HG02884 (cell line): ENCODE data around the gene TPCN2.

Source experiments
- ATAC-seq: cut with Tn5 transposase; IDR thresholded peaks from one replicate; pipeline ENCODE4 v1.9.1; 2021; ENCODE audit warnings: mild to moderate bottlenecking, moderate library complexity; ENCODE audit not compliant: unreplicated experiment

Gene TPCN2

DNA sequence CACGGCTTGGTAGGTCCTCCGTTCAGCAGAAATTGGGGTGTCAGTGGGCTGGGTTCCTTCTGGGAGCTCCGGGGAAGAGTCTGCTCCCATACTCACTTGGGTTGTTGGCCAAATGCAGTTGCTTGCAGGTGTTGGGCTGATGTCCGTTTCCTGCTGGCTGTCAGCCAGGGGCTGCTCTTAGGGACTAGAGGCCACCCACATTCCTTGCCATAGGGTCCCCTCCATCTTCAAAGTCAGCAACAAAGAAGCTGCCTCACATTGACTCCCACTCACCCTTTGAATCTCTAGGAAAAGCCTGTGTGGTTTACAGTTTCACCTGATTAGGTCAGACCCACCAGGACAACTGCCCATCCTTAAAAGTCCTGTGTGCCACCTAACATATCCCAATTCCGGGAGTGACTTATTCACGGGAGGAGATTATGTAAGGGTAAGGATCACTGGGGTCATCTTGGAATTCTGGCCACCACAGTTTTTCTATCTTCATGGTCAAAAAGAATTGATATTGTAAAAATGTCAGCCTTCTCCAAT is 43.0 kb downstream of the TPCN2 start:
- ATAC-seq: no peak

DNA sequence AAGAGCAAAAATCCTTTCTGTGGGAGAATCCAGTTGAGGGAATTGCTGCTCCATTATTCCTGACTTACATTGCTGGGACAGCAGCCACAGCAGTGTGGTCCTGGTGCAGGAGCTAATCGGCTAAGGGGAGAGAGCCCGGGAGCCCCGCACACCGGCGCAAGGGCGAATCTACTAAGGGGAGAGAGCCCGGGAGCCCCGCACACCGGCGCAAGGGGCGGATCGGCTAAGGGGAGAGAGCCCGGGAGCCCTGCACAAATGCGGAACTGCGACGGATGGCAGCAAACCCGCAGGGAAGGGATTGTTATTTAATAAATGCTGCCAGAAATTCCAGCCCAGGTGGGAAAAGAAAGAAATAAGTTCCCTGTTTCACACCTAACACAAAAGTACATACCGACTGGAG is 43.5 kb downstream of the TPCN2 start:
- ATAC-seq: no peak

DNA sequence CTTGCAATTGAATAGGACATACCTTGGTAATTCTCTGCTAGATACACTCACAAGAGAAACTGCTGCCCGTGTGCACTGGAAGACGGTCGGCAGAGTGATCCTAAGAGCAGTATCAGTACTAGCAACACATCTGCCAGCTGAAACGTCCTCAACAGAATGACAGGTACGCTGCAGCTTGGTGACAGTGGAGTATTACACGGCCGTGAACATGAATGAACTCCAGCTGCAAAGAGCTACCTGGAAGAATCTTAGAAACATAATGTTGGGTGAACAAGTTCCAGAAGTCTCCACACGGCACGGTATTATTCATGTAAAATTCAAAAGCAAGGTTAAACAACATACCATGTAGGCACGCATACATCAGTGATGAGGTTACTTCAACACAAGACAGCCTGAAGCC is 44.4 kb downstream of the TPCN2 start:
- ATAC-seq: no peak

DNA sequence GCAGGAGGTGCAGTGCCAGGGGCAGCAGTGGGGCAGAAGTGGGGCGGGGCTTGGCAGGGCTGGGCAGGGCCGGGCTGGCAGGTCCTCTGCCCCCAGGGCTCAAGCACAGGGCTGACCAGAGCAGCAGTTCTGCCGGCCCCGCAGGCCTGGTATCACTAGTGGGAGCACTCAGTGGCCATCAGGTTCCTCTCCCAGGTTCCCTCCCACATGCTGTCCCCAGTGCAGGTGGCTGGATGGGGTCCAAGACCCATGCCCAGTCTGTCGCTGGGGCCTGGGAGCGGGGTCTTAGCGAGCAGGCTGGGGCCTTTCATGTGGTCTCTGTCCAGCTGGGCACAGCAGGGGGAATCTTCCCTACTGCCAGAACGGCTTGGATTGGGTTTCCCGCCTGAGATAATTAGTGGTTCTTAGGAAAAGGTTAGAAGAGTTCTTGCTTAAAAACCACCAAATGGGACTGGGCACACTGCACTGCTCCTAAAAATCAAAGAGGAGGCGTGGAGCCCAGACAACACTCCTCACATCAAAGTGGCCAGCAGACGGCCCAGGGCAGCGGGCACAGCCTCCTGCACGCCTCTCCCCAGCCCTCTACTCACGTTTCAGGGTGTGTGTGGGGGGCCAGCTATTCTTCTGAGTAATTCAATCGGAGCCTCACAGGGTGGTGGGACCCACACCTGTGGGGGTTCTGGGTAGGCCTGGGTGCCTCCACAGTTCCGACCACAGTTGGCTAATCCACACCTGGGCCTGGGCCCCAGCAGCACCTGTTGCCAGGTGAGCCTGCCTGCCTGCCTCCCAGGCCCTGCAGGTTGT is 45.6 kb downstream of the TPCN2 start:
- no peak for ATAC-seq

DNA sequence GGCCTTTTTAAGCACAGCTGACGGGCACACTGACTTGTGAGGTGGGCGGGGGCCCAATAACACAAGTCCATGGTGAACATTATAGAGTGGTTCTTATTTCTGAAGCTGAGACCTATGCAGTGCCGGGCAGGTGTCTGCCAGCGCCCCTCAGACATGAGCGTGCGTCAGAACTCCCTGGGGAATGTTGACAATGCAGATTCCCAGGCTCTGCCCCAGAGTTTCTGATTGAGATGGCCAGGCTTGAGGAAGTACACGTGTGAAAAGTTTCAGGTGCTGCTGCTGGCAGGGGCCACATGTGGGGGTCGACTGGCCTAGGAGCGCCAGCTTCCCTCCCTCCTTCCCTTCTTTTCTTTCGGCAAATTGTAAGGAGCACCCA is 46.2 kb downstream of the TPCN2 start:
- no peak for ATAC-seq

DNA sequence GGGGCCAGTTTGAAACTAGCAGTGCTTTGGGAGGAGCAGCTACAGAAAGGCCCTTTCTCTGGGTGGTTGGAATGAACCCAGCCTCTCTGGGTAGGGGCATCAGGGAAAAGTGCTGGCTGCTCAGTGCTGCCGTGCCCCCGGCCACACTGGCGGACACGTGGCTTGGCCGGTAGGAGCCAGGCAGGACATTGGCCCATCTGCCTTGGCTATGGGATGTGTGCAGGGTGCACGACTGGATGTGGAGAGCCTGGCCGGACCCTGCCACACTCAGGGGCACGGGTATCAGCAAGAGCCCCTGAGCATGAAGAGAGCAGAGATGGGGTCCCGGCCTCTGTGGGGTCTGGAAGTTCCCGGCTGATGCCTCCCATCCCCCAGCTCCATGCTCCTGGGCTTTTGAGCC is 46.6 kb downstream of the TPCN2 start:
- ATAC-seq: no peak

DNA sequence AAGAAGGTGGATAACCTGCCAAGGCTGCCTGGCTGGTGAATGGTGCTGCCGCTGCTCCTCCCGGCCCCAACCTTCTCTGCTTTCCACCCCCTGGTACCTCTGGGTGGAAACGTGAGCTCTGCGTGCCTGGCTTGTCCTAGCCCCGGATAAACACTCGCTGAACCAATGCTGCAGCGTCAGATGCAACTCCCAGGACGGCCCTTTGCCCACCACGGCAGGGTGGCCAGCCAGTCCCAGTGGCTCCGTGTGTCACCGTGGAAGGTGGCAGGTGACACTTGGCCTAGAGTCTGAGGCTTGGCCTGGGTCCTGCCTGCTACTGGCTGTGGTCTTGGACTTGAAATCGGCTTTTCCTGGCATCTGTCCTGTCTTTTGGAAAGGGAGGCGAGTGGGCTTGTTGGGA is 47.7 kb downstream of the TPCN2 start:
- ATAC-seq: no peak

DNA sequence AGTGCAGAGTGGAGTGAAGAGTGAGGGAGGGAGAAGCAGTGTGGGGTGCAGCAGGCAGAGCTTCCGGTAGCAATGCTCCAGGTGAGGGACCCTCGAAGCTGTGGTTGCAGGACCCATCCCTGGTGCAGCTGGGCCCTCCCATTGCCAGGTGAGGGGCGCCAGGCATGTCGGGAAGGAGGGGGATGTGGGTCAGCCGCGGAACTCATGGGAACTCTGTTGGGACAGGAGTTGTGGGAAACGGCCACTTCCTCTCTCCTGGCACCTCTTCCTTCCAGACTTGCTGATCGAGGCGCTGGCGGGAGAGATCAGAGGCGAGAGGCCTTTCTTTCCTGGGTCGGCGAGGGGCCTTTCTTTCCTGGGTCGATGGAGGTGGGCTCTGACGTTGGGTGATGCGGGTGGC is 48.5 kb downstream of the TPCN2 start:
- no peak for ATAC-seq

DNA sequence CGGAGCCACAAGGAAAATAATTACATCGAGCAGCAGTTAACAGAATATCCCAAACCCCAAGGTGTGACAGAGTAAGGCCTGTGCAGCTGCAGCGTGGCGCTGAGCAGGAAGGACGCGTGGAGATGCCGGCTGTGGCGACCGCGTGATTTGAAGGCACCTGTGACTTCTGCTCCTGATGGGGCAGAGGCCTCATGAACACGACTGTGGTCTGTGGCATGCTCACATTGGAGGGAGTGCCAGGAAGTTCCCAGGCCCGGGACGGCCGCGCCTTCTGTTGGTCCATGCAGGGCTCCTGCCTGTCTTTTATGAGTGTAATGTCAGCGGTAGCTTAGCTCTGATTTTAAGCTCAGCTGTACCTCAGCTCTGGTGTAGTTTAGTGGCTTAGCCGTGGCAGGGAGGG is 50.4 kb downstream of the TPCN2 start:
- ATAC-seq: no peak

DNA sequence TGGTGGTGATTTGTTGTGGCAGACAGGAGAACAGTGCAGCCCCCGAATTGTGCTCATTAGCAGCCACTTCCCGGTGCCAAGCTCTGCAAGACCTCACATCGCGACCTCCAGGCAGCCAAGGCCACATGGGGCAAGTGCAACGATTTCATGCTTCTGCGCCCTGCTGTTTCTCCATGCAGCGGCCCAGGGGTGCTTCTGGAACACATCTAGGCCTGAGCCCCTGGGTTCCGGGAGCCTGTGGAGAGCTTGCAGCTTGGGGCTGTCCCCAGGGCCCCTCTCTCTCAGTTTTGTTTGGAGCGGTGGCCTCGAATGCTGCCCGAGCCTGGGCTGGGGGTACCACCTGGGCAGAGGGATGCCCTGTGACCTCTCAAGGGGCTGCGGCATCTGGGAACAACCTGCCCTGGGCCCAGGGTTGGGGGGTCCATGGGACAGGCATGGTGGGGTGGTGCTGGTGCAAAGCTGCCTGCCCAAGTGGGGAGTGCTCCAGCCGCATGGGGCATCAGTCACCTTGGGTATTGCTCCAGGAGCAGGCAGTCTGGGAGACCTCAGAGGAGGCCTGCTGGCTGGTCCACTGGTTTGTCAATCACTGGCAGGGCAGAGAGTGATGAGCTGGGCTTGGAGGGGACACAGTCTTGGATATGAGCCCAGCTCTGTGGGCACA is 51.9 kb downstream of the TPCN2 start:
- no peak for ATAC-seq

DNA sequence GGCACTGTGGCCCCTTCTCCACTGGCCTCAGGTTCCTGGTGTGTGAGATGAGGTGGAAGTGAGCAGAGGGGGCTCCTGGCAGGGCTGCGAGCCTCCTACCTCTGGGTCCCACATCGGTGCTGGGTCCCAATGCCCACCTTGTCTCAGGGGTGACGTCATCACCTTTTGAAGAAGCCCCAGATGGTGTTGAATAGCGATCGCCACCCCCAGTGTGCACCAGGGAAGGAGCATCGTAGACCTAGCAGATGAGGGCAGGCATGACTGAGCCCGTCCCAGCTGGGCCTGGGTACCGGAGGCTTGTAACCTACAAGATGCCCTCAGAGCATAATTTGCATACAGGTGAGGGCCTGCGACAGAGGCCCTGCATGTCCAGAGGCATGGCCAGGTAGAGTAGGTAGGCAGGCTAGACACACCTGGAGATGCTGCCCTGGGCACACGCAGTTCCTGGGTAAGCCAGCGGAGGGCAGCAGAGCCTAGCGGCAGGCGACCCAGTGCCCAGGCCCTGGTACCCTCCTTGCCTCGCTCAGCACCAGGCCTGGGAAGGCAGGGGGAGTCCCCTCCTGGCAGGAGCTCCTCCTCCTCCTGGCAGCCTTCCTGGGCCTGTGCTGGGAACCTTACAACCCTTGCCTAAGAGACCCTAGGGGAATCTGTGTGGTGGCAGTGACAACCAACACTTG is 52.5 kb downstream of the TPCN2 start:
- no peak for ATAC-seq

DNA sequence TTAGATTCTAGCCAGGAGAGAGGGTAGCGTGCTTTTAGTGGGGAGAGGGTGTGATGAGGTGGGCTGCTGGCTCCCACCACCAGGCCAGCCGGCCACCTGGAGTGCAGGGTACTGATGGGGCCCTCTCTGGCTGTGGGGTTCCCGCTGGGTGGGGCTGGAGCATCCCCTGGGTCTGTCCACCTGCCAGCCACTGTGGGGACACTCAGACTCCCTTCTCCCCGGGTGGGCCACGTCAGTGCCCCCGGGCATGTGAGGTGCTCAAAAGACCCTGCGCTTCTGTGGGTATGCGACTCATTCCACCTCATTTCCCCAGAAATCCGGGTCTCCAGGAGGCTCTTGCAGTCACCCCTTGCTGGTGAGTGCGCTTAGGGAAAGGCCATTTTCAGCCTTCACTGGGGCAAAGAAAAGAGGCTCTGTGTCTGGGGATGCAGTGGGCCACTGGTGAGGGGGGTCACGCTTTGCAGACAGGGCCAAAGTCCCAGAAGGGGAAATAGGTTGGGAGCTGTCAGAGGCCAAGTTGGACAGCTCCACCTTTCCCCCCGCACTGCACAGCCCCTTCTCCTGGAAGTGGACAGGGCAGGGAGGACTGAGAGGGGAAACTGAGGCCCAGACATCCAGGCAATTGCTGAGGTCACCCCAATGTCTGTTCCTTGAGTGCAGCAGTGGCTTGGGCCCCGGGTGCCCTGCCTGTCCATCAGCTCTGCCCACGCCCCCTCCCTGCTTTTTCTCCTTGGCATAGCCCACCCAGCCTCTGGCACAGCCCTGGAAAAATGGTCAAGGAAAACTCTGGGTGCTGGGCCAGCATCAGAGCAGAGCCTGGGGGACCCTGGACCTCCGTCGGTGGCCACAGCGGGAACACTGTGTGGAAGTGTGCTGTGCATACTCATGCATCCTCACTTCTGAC is 53.3 kb downstream of the TPCN2 start:
- ATAC-seq: no peak

DNA sequence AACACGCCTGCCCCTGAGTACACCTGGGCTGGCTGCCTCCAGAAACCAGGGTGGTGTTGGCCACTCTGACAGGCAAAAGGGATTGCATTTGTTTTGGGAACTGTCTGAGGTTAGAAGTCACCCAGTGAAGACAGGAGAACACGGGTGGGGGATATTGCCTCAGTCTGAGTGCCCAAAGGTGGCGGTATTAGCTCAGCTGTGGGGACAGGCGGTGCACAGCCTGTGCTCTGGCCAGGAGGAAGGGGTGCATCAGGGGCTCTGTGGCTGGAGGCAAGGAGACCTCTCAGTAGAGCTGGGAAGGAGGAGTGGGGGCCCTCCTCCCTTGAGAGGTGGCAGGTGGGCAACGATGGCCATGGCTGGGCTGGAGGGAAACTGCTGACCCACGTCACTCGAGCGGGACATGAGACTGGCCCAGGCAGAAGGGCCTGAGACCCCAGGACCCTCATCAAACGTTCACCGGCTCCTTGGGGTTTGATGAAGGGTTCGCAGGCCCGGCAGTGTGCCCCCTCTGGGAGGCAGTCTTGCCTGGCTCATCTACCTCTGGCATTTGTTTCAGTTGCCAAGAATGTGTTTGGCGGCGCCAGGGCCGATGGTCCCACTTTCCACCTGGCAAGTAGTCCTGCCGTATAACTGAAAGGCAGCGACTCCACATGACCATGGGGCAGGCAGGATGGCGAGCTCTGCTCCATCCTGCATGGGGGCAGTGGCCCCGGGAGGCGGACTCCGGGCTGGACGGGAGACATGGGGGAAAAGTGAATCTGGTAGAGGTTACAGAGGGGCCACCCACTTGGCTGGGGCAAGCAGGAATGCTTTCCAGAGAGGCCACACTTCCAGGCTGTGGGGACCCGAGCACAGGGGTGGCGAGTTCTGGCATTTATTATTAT is 54.2 kb downstream of the TPCN2 start:
- no peak for ATAC-seq

DNA sequence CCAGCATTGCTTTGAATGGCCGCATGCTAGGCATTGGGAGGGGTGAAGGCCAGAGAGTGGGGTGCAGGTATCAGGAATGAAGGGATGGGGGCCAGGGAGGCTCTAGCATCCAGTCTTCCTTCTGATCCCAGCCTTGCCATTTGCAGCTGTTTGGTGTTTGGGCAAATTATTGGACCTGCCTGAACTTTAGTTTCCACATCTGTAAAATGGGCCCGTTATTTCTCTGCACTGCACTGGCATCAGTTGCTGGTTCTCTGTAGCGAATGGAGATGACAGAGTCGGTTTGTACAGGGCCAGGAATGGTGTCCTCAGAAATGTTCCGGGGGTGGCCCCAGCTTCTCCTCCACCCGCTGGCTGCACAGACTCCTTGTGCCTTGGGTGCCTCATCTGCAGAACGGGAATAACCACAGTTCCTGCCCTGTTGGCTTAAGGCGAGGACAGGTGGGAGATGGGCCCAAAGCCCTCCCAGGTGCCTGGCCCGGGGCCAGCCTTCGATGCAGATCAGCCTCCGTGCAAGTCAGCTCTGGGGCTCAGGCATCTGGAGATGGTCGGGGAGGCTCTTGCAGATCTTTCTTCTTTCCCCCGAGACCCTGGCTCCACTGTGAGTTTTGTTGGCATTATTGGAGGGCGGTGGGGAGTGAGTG is 55.6 kb downstream of the TPCN2 start:
- no peak for ATAC-seq

DNA sequence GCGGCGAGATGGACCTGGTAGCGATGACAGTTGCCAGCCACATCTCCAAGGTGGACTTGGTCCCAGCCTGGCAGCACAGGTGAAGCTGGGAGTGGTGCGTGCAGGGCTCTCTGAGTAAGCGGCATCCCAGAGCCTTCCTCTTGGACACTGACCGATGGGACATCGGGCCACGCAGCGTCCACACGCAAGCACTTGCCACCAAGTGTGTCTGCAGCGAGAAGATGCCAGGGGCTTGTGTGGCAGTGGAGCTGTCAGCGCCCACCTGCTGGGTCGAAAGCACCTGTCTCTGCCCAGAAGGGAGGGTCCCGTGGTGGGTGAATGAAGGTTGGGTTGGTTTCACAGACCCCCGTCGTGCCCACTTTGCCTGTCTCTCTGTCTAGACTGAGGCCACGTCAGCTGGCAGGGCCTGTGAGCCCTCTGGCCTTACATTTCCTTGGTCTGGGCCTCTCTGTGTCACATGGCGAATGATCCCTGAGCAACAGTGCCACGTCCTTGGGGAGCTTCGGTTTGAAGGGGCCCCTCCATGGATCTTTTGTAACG is 56.2 kb downstream of the TPCN2 start:
- ATAC-seq: no peak

DNA sequence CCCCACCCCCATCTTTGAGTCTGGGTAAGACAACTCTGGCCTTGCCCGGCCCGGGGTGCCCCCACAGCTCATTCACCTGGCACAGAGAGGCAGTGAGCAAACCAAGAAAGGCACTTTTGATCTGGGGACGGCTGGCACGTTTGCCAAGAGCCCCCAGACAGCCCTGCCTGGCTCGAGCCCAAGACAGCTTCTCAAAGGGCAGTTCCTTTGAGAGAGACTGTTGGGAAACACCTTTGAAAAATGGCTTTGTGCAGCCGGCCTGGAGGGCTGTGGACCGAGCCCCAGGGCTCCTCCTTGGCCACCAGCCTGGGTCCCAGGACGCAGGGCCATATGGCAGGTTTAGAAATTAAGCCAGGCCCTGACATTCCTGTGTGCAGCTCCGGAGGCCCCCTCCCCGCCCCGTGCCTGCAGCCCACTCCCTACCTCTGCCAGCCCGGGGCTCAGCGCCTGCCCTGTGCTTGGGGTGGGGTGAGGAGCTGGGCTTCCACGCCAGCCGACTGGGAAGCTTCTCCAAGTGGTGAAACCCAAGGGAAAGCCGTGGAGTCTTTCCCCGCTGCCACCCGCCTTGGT is 56.8 kb downstream of the TPCN2 start:
- no peak for ATAC-seq

DNA sequence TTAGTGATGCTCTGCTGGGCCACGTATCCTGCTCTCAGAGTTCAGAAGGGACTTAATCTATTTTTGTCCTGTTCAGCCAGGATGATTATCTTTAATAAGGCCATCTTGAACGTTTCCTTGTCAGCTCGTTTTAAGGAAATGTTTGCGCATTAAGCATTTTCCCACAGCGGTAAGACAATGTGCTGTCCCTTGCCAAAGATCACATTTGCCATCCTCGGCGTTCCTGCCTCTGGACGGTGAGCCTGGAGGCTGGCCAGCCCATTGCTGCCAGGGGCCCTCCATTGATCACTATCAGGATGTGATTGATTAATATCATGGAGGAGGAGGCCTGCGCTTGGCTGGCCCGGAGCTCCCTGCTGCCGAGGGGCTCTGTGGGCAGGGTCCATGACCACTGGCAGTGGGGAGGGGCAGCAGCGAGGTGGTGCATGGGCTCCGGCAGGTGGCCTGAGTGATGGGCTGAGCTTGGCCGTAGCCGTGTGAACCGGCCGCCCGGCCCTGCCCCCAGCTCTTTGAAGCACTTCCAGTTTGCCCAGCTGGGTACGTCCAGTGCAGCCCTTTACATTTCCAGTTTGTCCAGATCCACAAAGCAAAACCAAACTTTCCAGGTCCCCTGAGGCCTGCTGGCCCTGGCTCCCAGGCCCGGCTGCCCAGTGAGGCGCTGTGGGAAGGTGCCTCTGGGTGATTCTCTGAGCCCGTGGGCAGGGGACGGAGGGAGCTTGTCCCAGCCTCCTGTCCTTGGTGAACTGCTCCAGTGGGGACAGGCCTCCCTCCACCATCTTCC is 57.5 kb downstream of the TPCN2 start:
- no peak for ATAC-seq

DNA sequence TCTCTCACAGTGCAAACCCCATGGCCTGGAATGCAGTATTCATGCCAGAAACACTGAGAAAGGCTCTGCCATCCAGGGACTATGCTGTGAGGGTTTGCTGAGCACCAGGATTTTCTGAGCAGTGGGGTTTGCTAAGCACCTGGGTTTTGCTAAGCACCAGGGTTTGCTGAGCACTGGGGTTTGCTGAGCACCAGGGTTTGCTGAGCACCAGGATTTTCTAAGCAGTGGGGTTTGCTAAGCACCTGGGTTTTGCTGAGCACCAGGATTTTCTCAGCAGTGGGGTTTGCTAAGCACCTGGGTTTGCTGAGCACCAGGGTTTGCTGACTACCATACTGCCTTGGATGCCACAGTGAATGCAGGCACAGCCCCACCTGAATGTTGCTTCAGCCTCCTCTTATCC is 58.7 kb downstream of the TPCN2 start:
- ATAC-seq: no peak
